Measurements from ENCODE around the gene LRIG1.
A peak's percentile ranks its signal among the peaks of the same experiment; 100 is the strongest.

The LRIG1 gene

GRCh38 chr3:66486646-66487045, 14.2 kb downstream of the LRIG1 start:
- H3K79me2 ChIP-seq (ENCODE audit: control insufficient read depth, insufficient read depth, low read length, unreplicated experiment): no peaks in the 10 kb centered on the region

GRCh38 chr3:66486202-66486601, 14.6 kb downstream of the LRIG1 start:
- peak overlapping the region; percentile 42 for H3K27ac ChIP-seq (ENCODE audit: low read depth, low read length)
- H3K27me3 ChIP-seq (ENCODE audit: insufficient read depth, low read length): no peaks in the 10 kb centered on the region
- H3K36me3 ChIP-seq (ENCODE audit: insufficient read depth, low read length): no peaks in the 10 kb centered on the region
- peaks cover 16% of the 10 kb centered on the region for H3K4me1 ChIP-seq (ENCODE audit: control insufficient read depth, insufficient read depth, low read length, unreplicated experiment)
- H2AFZ ChIP-seq (ENCODE audit: low read length, unreplicated experiment): peak overlapping the region; percentile 29
- no peak overlapping the region for H3K4me3 ChIP-seq (ENCODE audit: low read depth, low read length)
- H3K79me2 ChIP-seq (ENCODE audit: control insufficient read depth, insufficient read depth, low read length, unreplicated experiment): no peaks in the 10 kb centered on the region

More at GRCh38 chr3:66486646-66487045, 14.2 kb downstream of the LRIG1 start:
- H2AFZ ChIP-seq (ENCODE audit: low read length, unreplicated experiment): peak overlapping the region; percentile 29
- H3K4me1 ChIP-seq (ENCODE audit: control insufficient read depth, insufficient read depth, low read length, unreplicated experiment): peaks cover 16% of the 10 kb centered on the region
- H3K36me3 ChIP-seq (ENCODE audit: insufficient read depth, low read length): no peaks in the 10 kb centered on the region
- H3K27ac ChIP-seq (ENCODE audit: low read depth, low read length): peak overlapping the region; percentile 43
- no peaks in the 10 kb centered on the region for H3K27me3 ChIP-seq (ENCODE audit: insufficient read depth, low read length)
- H3K4me3 ChIP-seq (ENCODE audit: low read depth, low read length): no peak overlapping the region

GRCh38 chr3:66485291-66485968, 15.4 kb downstream of the LRIG1 start:
- Histone ChIP-seq H3K36me3 (ENCODE audit: insufficient read depth, low read length) (no peaks in the 10 kb centered on the region), H3K27me3 (ENCODE audit: insufficient read depth, low read length) (no peaks in the 10 kb centered on the region), H3K4me3 (ENCODE audit: low read depth, low read length) (no peak overlapping the region), H3K79me2 (ENCODE audit: control insufficient read depth, insufficient read depth, low read length, unreplicated experiment) (no peaks in the 10 kb centered on the region), H2AFZ (ENCODE audit: low read length, unreplicated experiment) (no peak overlapping the region), H3K27ac (ENCODE audit: low read depth, low read length) (no peak overlapping the region), H3K4me1 (ENCODE audit: control insufficient read depth, insufficient read depth, low read length, unreplicated experiment) (peaks cover 16% of the 10 kb centered on the region)

- Histone ChIP-seq H3K4me3 (ENCODE audit: low read depth, low read length) (no peak overlapping the region), H3K79me2 (ENCODE audit: control insufficient read depth, insufficient read depth, low read length, unreplicated experiment) (no peaks in the 10 kb centered on the region), H3K27me3 (ENCODE audit: insufficient read depth, low read length) (no peaks in the 10 kb centered on the region), H3K27ac (ENCODE audit: low read depth, low read length) (no peak overlapping the region), H3K36me3 (ENCODE audit: insufficient read depth, low read length) (no peaks in the 10 kb centered on the region), H3K4me1 (ENCODE audit: control insufficient read depth, insufficient read depth, low read length, unreplicated experiment) (peaks cover 16% of the 10 kb centered on the region), H2AFZ (ENCODE audit: low read length, unreplicated experiment) (no peak overlapping the region)
Observed at GRCh38 chr3:66484106-66484844, 16.5 kb downstream of the LRIG1 start.

- H3K36me3 ChIP-seq (ENCODE audit: insufficient read depth, low read length): no peaks in the 10 kb centered on the region
- no peak overlapping the region for H3K4me3 ChIP-seq (ENCODE audit: low read depth, low read length)
- peaks cover 16% of the 10 kb centered on the region for H3K4me1 ChIP-seq (ENCODE audit: control insufficient read depth, insufficient read depth, low read length, unreplicated experiment)
- H3K79me2 ChIP-seq (ENCODE audit: control insufficient read depth, insufficient read depth, low read length, unreplicated experiment): no peaks in the 10 kb centered on the region
- no peaks in the 10 kb centered on the region for H3K27me3 ChIP-seq (ENCODE audit: insufficient read depth, low read length)
- no peak overlapping the region for H2AFZ ChIP-seq (ENCODE audit: low read length, unreplicated experiment)
- no peak overlapping the region for H3K27ac ChIP-seq (ENCODE audit: low read depth, low read length)
Observed at GRCh38 chr3:66483409-66483906, 17.4 kb downstream of the LRIG1 start.

- H2AFZ ChIP-seq (ENCODE audit: low read length, unreplicated experiment): no peak overlapping the region
- H3K27ac ChIP-seq (ENCODE audit: low read depth, low read length): no peak overlapping the region
- no peaks in the 10 kb centered on the region for H3K79me2 ChIP-seq (ENCODE audit: control insufficient read depth, insufficient read depth, low read length, unreplicated experiment)
- no peak overlapping the region for H3K4me3 ChIP-seq (ENCODE audit: low read depth, low read length)
- H3K4me1 ChIP-seq (ENCODE audit: control insufficient read depth, insufficient read depth, low read length, unreplicated experiment): peaks cover 16% of the 10 kb centered on the region
- no peaks in the 10 kb centered on the region for H3K27me3 ChIP-seq (ENCODE audit: insufficient read depth, low read length)
- H3K36me3 ChIP-seq (ENCODE audit: insufficient read depth, low read length): no peaks in the 10 kb centered on the region
Observed at GRCh38 chr3:66483006-66483405, 17.8 kb downstream of the LRIG1 start.

- H3K36me3 ChIP-seq (ENCODE audit: insufficient read depth, low read length): no peaks in the 10 kb centered on the region
- no peak overlapping the region for H3K27ac ChIP-seq (ENCODE audit: low read depth, low read length)
- H3K79me2 ChIP-seq (ENCODE audit: control insufficient read depth, insufficient read depth, low read length, unreplicated experiment): no peaks in the 10 kb centered on the region
- no peak overlapping the region for H3K4me3 ChIP-seq (ENCODE audit: low read depth, low read length)
- no peak overlapping the region for H2AFZ ChIP-seq (ENCODE audit: low read length, unreplicated experiment)
- H3K27me3 ChIP-seq (ENCODE audit: insufficient read depth, low read length): no peaks in the 10 kb centered on the region
- H3K4me1 ChIP-seq (ENCODE audit: control insufficient read depth, insufficient read depth, low read length, unreplicated experiment): peaks cover 15% of the 10 kb centered on the region
Observed at GRCh38 chr3:66482018-66482404, 18.8 kb downstream of the LRIG1 start.

- Histone ChIP-seq H3K4me3 (ENCODE audit: low read depth, low read length) (no peak overlapping the region), H2AFZ (ENCODE audit: low read length, unreplicated experiment) (no peak overlapping the region), H3K36me3 (ENCODE audit: insufficient read depth, low read length) (no peaks in the 10 kb centered on the region), H3K27ac (ENCODE audit: low read depth, low read length) (no peak overlapping the region), H3K4me1 (ENCODE audit: control insufficient read depth, insufficient read depth, low read length, unreplicated experiment) (peaks cover 9% of the 10 kb centered on the region), H3K27me3 (ENCODE audit: insufficient read depth, low read length) (no peaks in the 10 kb centered on the region), H3K79me2 (ENCODE audit: control insufficient read depth, insufficient read depth, low read length, unreplicated experiment) (no peaks in the 10 kb centered on the region)
Observed at GRCh38 chr3:66481071-66482017, 19.5 kb downstream of the LRIG1 start.

GRCh38 chr3:66480666-66481065, 20.2 kb downstream of the LRIG1 start:
- Histone ChIP-seq H3K27me3 (ENCODE audit: insufficient read depth, low read length) (no peaks in the 10 kb centered on the region), H3K36me3 (ENCODE audit: insufficient read depth, low read length) (no peaks in the 10 kb centered on the region), H3K79me2 (ENCODE audit: control insufficient read depth, insufficient read depth, low read length, unreplicated experiment) (no peaks in the 10 kb centered on the region), H2AFZ (ENCODE audit: low read length, unreplicated experiment) (no peak overlapping the region), H3K4me1 (ENCODE audit: control insufficient read depth, insufficient read depth, low read length, unreplicated experiment) (peaks cover 6% of the 10 kb centered on the region), H3K27ac (ENCODE audit: low read depth, low read length) (no peak overlapping the region), H3K4me3 (ENCODE audit: low read depth, low read length) (no peak overlapping the region)

GRCh38 chr3:66479532-66479947, 21.3 kb downstream of the LRIG1 start:
- Histone ChIP-seq H3K79me2 (ENCODE audit: control insufficient read depth, insufficient read depth, low read length, unreplicated experiment) (no peaks in the 10 kb centered on the region), H3K27me3 (ENCODE audit: insufficient read depth, low read length) (no peaks in the 10 kb centered on the region), H3K4me3 (ENCODE audit: low read depth, low read length) (no peak overlapping the region), H3K4me1 (ENCODE audit: control insufficient read depth, insufficient read depth, low read length, unreplicated experiment) (peaks cover 6% of the 10 kb centered on the region), H2AFZ (ENCODE audit: low read length, unreplicated experiment) (no peak overlapping the region), H3K27ac (ENCODE audit: low read depth, low read length) (no peak overlapping the region), H3K36me3 (ENCODE audit: insufficient read depth, low read length) (no peaks in the 10 kb centered on the region)

All from ACC112 (cell line).